Tibial nerve (tissue), 4 donors: ENCODE results near the gene RSPO3.

Experiments
- CTCF ChIP-seq, 5 experiments: fragments of 200-600 bp in 3 of 5; fragments of 450-650 bp in 2 of 5; sonication (generic) in 3 of 5; IDR thresholded peaks; one replicate each; pipeline ENCODE4 v1.5.1; 2016 to 2019; ENCODE audit warnings: antibody characterized with exemption in 5 of 5, mild to moderate bottlenecking in 3 of 5, moderate library complexity in 2 of 5
- EP300 ChIP-seq, 2 donors: sonication (generic); formaldehyde crosslinking; IDR thresholded peaks; one replicate each; pipeline ENCODE4 v1.6.1; 2017; ENCODE audit warnings: antibody characterized with exemption in 2 of 2, mild to moderate bottlenecking in 1 of 2
- POLR2A ChIP-seq, 2 donors: fragments of 450-650 bp; IDR thresholded peaks; one replicate each; pipeline ENCODE4 v1.6.1; 2017; ENCODE audit warnings: antibody characterized with exemption in 2 of 2, mild to moderate bottlenecking in 2 of 2, moderate library complexity in 2 of 2

DNA sequence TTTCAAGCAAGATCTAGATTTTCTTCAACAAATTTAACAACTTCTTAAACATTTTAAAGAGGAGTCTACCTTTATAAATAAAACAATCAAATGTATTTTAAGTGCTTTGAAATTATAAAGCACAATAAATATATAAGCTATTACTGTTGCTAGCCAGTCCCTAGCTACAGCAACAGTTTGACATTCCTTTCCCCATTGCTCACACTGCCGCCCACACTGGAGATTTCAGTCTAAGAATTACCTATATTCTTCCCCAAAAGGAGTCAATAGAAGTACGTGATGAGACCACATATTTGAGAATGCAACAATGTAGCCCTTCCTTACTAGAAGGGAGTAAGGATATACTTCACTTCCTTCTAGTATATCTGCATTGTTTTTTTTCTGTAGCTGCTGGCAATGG lies 82.8 kb downstream of the RSPO3 start:
- TF ChIP-seq POLR2A (IDR thresholded peaks at IDR 0.05) (no peak), EP300 (IDR thresholded peaks at IDR 0.05) (no peak), CTCF (IDR thresholded peaks at IDR 0.05) (no peak)
